Neural progenitor cell (in vitro differentiated cells): ENCODE results near the gene PDHB. TPM values are rescaled to one million over a fixed set of nuclear protein-coding genes. Genes with fewer than 3 reads are reported as not detected.
"Not testable (repeated sequence)": the region's sequence is repeated elsewhere in the genome, so short reads cannot be mapped to it uniquely, and the experiment has no call there.

Source experiments
- DNase-seq: peaks from one replicate; pipeline ENCODE4 v3.0.0-alpha.2; 2016; ENCODE audit warnings: low spot score
- H2AFZ ChIP-seq: fragments of 200-600 bp; sonication (generic); replicated peaks from 2 replicates; pipeline ENCODE4 v1.6.1; 2016; ENCODE audit warnings: antibody characterized with exemption
- H3F3A ChIP-seq: fragments of 200-600 bp; sonication (generic); 2 replicates; pipeline ENCODE4 v1.6.1; 2016; ENCODE audit warnings: antibody characterized with exemption, low read depth
- H3K27ac ChIP-seq: fragments of 200-600 bp; sonication (generic); 2 replicates; pipeline ENCODE4 v1.5.1; 2016; ENCODE audit warnings: mild to moderate bottlenecking
- H3K27me3 ChIP-seq: fragments of 200-600 bp; sonication (generic); 2 replicates; pipeline ENCODE4 v1.6.1; 2016; ENCODE audit warnings: mild to moderate bottlenecking, moderate library complexity
- H3K36me3 ChIP-seq: fragments of 200-600 bp; sonication (generic); 2 replicates; pipeline ENCODE4 v1.5.1; 2016
- H3K4me1 ChIP-seq: fragments of 200-600 bp; sonication (generic); 2 replicates; pipeline ENCODE4 v1.6.1; 2016; ENCODE audit warnings: mixed run types
- H3K4me2 ChIP-seq: fragments of 200-600 bp; sonication (generic); 2 replicates; pipeline ENCODE4 v1.6.1; 2016
- H3K4me3 ChIP-seq: fragments of 200-600 bp; sonication (generic); 2 replicates; pipeline ENCODE4 v1.5.1; 2016
- H3K79me2 ChIP-seq: fragments of 200-600 bp; sonication (generic); 2 replicates; pipeline ENCODE4 v1.6.1; 2016; ENCODE audit warnings: low read depth
- H3K9ac ChIP-seq: fragments of 200-600 bp; sonication (generic); 2 replicates; pipeline ENCODE4 v1.6.1; 2016
- H3K9me3 ChIP-seq: fragments of 200-600 bp; sonication (generic); 2 replicates; pipeline ENCODE4 v1.5.1; 2016; ENCODE audit warnings: low read depth
- H4K20me1 ChIP-seq: fragments of 200-600 bp; sonication (generic); 2 replicates; pipeline ENCODE4 v1.6.1; 2016; ENCODE audit warnings: low read depth
- H3K27ac Mint-ChIP-seq: 3 replicates; pipeline ENCODE4 v1.8.0; 2021; ENCODE audit warnings: mixed read lengths
- H3K27me3 Mint-ChIP-seq: 2 replicates; pipeline ENCODE4 v1.8.0; 2022; ENCODE audit warnings: low read depth, mild to moderate bottlenecking, inconsistent platforms, moderate library complexity, mixed read lengths; ENCODE audit not compliant: insufficient read depth
- H3K36me3 Mint-ChIP-seq: 3 replicates; pipeline ENCODE4 v1.8.0; 2021; ENCODE audit warnings: mixed read lengths
- H3K4me1 Mint-ChIP-seq: 3 replicates; pipeline ENCODE4 v1.8.0; 2021; ENCODE audit warnings: mixed read lengths
- H3K4me3 Mint-ChIP-seq: 3 replicates; pipeline ENCODE4 v1.8.0; 2021; ENCODE audit warnings: mild to moderate bottlenecking, moderate library complexity, mixed read lengths
- H3K9me3 Mint-ChIP-seq: 3 replicates; pipeline ENCODE4 v1.8.0; 2020; ENCODE audit warnings: mixed read lengths
- CTCF ChIP-seq: fragments of 200-600 bp; sonication (generic); IDR thresholded peaks from 2 replicates; pipeline ENCODE4 v1.5.1; 2017; ENCODE audit warnings: antibody characterized with exemption, mild to moderate bottlenecking
- EZH2 ChIP-seq: fragments of 200-600 bp; sonication (generic); IDR thresholded peaks from 2 replicates; pipeline ENCODE4 v1.6.1; 2017; ENCODE audit warnings: antibody characterized with exemption, mild to moderate bottlenecking, moderate library complexity
- EZH2phosphoT487 ChIP-seq: fragments of 200-600 bp; sonication (generic); IDR thresholded peaks from 2 replicates; pipeline ENCODE4 v1.6.1; 2017; ENCODE audit warnings: antibody characterized with exemption
- total RNA-seq: library from RNA; depleted of rRNA; stranded (reverse); fragments of >200 nt; gene quantifications from 2 replicates; pipeline ENCODE4 v1.2.3, GENCODE V29; 2015; ENCODE audit warnings: low replicate concordance

PDHB gene
- total RNA-seq, 1 donor from 2014 or later: 155 TPM

GRCh38 chr3:58452176-58452575 is 18.5 kb upstream of the PDHB start:
- Mint-ChIP-seq H3K4me3 (no peak overlapping the region), H3K27ac (no peak overlapping the region), H3K27me3 (peaks cover 3% of the 10 kb centered on the region), H3K9me3 (peaks cover 39% of the 10 kb centered on the region), H3K36me3 (peaks cover 4% of the 10 kb centered on the region), H3K4me1 (peaks cover 3% of the 10 kb centered on the region)
- TF ChIP-seq EZH2 (no peak), EZH2phosphoT487 (no peak), CTCF (no peak)
- H2AFZ ChIP-seq: no peak overlapping the region
- H3K4me2 ChIP-seq: no peak overlapping the region
- no peaks in the 10 kb centered on the region for H3K27me3 ChIP-seq
- no peaks in the 10 kb centered on the region for H3F3A ChIP-seq
- H3K79me2 ChIP-seq: no peaks in the 10 kb centered on the region
- H4K20me1 ChIP-seq: no peaks in the 10 kb centered on the region
- no peak overlapping the region for H3K9ac ChIP-seq
- no peaks in the 10 kb centered on the region for H3K4me1 ChIP-seq
- DNase-seq: peak; percentile 11
- no peak overlapping the region for H3K27ac ChIP-seq
- no peaks in the 10 kb centered on the region for H3K36me3 ChIP-seq
- H3K9me3 ChIP-seq: peaks cover 10% of the 10 kb centered on the region
- no peak overlapping the region for H3K4me3 ChIP-seq

- H3K36me3 Mint-ChIP-seq: no peaks in the 10 kb centered on the region
- Histone ChIP-seq H4K20me1 (no peaks in the 10 kb centered on the region), H2AFZ (no peak overlapping the region), H3K4me2 (no peak overlapping the region), H3K27me3 (no peaks in the 10 kb centered on the region), H3K79me2 (no peaks in the 10 kb centered on the region), H3K9ac (no peak overlapping the region), H3K4me3 (no peak overlapping the region), H3K36me3 (no peaks in the 10 kb centered on the region), H3K27ac (no peak overlapping the region), H3K9me3 (no peaks in the 10 kb centered on the region), H3F3A (no peaks in the 10 kb centered on the region), H3K4me1 (peaks cover 6% of the 10 kb centered on the region)
- H3K27me3 Mint-ChIP-seq: peaks cover 6% of the 10 kb centered on the region
- TF ChIP-seq EZH2phosphoT487: no peak
- no peak for TF ChIP-seq EZH2
- TF ChIP-seq CTCF: no peak
- H3K4me1 Mint-ChIP-seq: peaks cover 9% of the 10 kb centered on the region
- DNase-seq: no peak
- no peak overlapping the region for H3K27ac Mint-ChIP-seq
- H3K4me3 Mint-ChIP-seq: no peak overlapping the region
- no peaks in the 10 kb centered on the region for H3K9me3 Mint-ChIP-seq
These were observed 8.2 kb upstream of the PDHB start for GRCh38 chr3:58441514-58442450.

GRCh38 chr3:58440996-58441355 is 7.3 kb upstream of the PDHB start:
- H3K36me3 Mint-ChIP-seq, H3K9me3 ChIP-seq, H3K4me3 Mint-ChIP-seq, H4K20me1 ChIP-seq, H3K27me3 ChIP-seq, H3K27ac Mint-ChIP-seq, H3K27ac ChIP-seq, H3K4me3 ChIP-seq, H3K36me3 ChIP-seq, H3K4me1 ChIP-seq, H3K9ac ChIP-seq, H3K79me2 ChIP-seq, H3K4me2 ChIP-seq, DNase-seq, H3K9me3 Mint-ChIP-seq, H3F3A ChIP-seq, H3K4me1 Mint-ChIP-seq, H2AFZ ChIP-seq, H3K27me3 Mint-ChIP-seq: not testable (repeated sequence)

GRCh38 chr3:58437276-58437675 is 3.6 kb upstream of the PDHB start:
- H3F3A ChIP-seq: peaks cover 21% of the 10 kb centered on the region
- H3K36me3 ChIP-seq, H3K4me3 ChIP-seq, H4K20me1 ChIP-seq, DNase-seq, H3K27ac ChIP-seq, H3K9me3 Mint-ChIP-seq, H3K4me2 ChIP-seq, H3K9ac ChIP-seq, H3K9me3 ChIP-seq, H3K27ac Mint-ChIP-seq, H3K36me3 Mint-ChIP-seq, H3K27me3 ChIP-seq, H3K4me3 Mint-ChIP-seq: not testable (repeated sequence)
- peak overlapping the region; percentile 77 for H2AFZ ChIP-seq
- H3K4me1 ChIP-seq: peaks cover 32% of the 10 kb centered on the region
- H3K79me2 ChIP-seq: peaks cover 13% of the 10 kb centered on the region
- peaks cover 23% of the 10 kb centered on the region for H3K4me1 Mint-ChIP-seq
- peaks cover 11% of the 10 kb centered on the region for H3K27me3 Mint-ChIP-seq
